Adrenal gland (tissue), 5 donors: Measurements from ENCODE around the gene TLE2.

Experiments used
- CTCF ChIP-seq, 6 experiments: fragments of 450-650 bp in 4 of 6; fragments of 200-600 bp in 2 of 6; sonication (generic) in 1 of 6; IDR thresholded peaks; 1 replicate in 5 of 6; 2 replicates in 1 of 6; pipeline versions ENCODE4 v1.5.1 to v1.8.0; 2016 to 2021; ENCODE audit warnings: antibody characterized with exemption in 6 of 6, mild to moderate bottlenecking in 2 of 6, moderate library complexity in 1 of 6
- POLR2A ChIP-seq, 2 donors: fragments of 450-650 bp; IDR thresholded peaks; one replicate each; pipeline ENCODE4 v1.6.1; 2017; ENCODE audit warnings: antibody characterized with exemption in 2 of 2, mild to moderate bottlenecking in 2 of 2, moderate library complexity in 1 of 2
- donor health status: DM: no; HTN: no; CAD: no.

GRCh38 chr19:3064011-3064330, 34.9 kb upstream of the TLE2 start:
- TF ChIP-seq CTCF (IDR thresholded peaks at IDR 0.05) (no peak), POLR2A (IDR thresholded peaks at IDR 0.05) (no peak)
